Colonic mucosa (tissue), 4 donors: ENCODE data around the gene GNAO1. TPM values are rescaled to one million over a fixed set of nuclear protein-coding genes. Genes with fewer than 3 reads are reported as not detected.

Experiments used
- DNase-seq: peaks from one replicate; pipeline ENCODE4 v3.0.0-alpha.2; 2020
- H3K27ac ChIP-seq: fragments of 200-600 bp; one replicate; pipeline ENCODE4 v1.8.0; 2021
- H3K27me3 ChIP-seq: fragments of 200-600 bp; one replicate; pipeline ENCODE4 v1.8.0; 2021
- H3K36me3 ChIP-seq: fragments of 200-600 bp; one replicate; pipeline ENCODE4 v1.8.0; 2021
- H3K4me1 ChIP-seq: fragments of 200-600 bp; one replicate; pipeline ENCODE4 v1.8.0; 2021; ENCODE audit warnings: mild to moderate bottlenecking
- H3K4me3 ChIP-seq: fragments of 200-600 bp; one replicate; pipeline ENCODE4 v1.8.0; 2021
- H3K9ac ChIP-seq, 2 donors: one replicate each; pipeline ENCODE4 v1.7.0; 2013; ENCODE audit warnings: control low read depth in 2 of 2, low read depth in 2 of 2, low read length in 2 of 2
- H3K9me3 ChIP-seq: fragments of 200-600 bp; one replicate; pipeline ENCODE4 v1.8.0; 2021
- CTCF ChIP-seq: fragments of 200-600 bp; IDR thresholded peaks from one replicate; pipeline ENCODE4 v1.8.0; 2022; ENCODE audit warnings: antibody characterized with exemption, mild to moderate bottlenecking
- intact Hi-C: fragments of 100-400 bp; cut with DNase I; formaldehyde crosslinking; loops from one replicate; pipeline ENCODE4 v1.14.1; 2022
- total RNA-seq, 2 donors: library from RNA; stranded (reverse); fragmentation: NEBNext Ultra II Directional in 1 of 2; extraction: Animal tissue kit (Norgen Biotek cat#: 25700) in 1 of 2; gene quantifications; one replicate each; pipeline ENCODE4 v1.2.1, GENCODE V29; 2021
- donor health status: healthy.
- donor health status: DM: no; HTN: no; CAD: no.
- donor health status: DM: no; HTN: no; CAD: no.

Gene GNAO1
- total RNA-seq, 2 donors from 2014 or later = 1.7 to 10.8 TPM

GRCh38 chr16:56311208-56312027, 120.1 kb downstream of the GNAO1 start:
- DNase-seq = no peak
- no peaks in the 10 kb centered on the region for H3K9me3 ChIP-seq
- no peaks in the 10 kb centered on the region for H3K27me3 ChIP-seq
- no peaks in the 10 kb centered on the region for H3K4me1 ChIP-seq
- H3K9ac ChIP-seq = no peak overlapping the region
- no peak for TF ChIP-seq CTCF
- no peak overlapping the region for H3K27ac ChIP-seq
- intact Hi-C loops = no loop called here
- H3K4me3 ChIP-seq = no peak overlapping the region
- H3K36me3 ChIP-seq = no peaks in the 10 kb centered on the region

GRCh38 chr16:56312028-56312300, 120.7 kb downstream of the GNAO1 start:
- Histone ChIP-seq H3K9ac (no peak overlapping the region), H3K9me3 (no peaks in the 10 kb centered on the region), H3K4me3 (no peak overlapping the region), H3K36me3 (no peaks in the 10 kb centered on the region), H3K4me1 (no peaks in the 10 kb centered on the region), H3K27me3 (no peaks in the 10 kb centered on the region), H3K27ac (no peak overlapping the region)
- no peak for DNase-seq
- TF ChIP-seq CTCF = no peak
- intact Hi-C loops = no loop called here

GRCh38 chr16:56312556-56312955, 121.3 kb downstream of the GNAO1 start:
- Histone ChIP-seq H3K27me3 (no peaks in the 10 kb centered on the region), H3K4me3 (no peak overlapping the region), H3K9me3 (no peaks in the 10 kb centered on the region), H3K27ac (no peak overlapping the region), H3K9ac (no peak overlapping the region), H3K4me1 (no peaks in the 10 kb centered on the region), H3K36me3 (no peaks in the 10 kb centered on the region)
- no peak for TF ChIP-seq CTCF
- intact Hi-C loops = no loop called here
- no peak for DNase-seq

- intact Hi-C loops = no loop called here
- DNase-seq = no peak
- TF ChIP-seq CTCF = no peak
- Histone ChIP-seq H3K9ac (no peak overlapping the region), H3K4me3 (no peak overlapping the region), H3K36me3 (no peaks in the 10 kb centered on the region), H3K9me3 (no peaks in the 10 kb centered on the region), H3K4me1 (no peaks in the 10 kb centered on the region), H3K27ac (no peak overlapping the region), H3K27me3 (no peaks in the 10 kb centered on the region)
Measured at GRCh38 chr16:56314244-56314850, 123.1 kb downstream of the GNAO1 start.

GRCh38 chr16:56315955-56316354, 124.7 kb downstream of the GNAO1 start:
- H3K4me3 ChIP-seq = no peak overlapping the region
- H3K9ac ChIP-seq = no peak overlapping the region
- no peak overlapping the region for H3K27ac ChIP-seq
- H3K27me3 ChIP-seq = no peaks in the 10 kb centered on the region
- H3K4me1 ChIP-seq = no peaks in the 10 kb centered on the region
- H3K9me3 ChIP-seq = no peaks in the 10 kb centered on the region
- TF ChIP-seq CTCF = no peak
- DNase-seq = no peak
- intact Hi-C loops = loop anchor here (5.0 kb wide), 1 partner anchor 374 kb away; no protein-coding TSS in a partner anchor
- no peaks in the 10 kb centered on the region for H3K36me3 ChIP-seq
